H1 (cell line): ENCODE results near the gene LIPI. TPM values are rescaled to one million over a fixed set of nuclear protein-coding genes. Genes with fewer than 3 reads are reported as not detected.
"Not testable (repeated sequence)": the region's sequence is repeated elsewhere in the genome, so short reads cannot be mapped to it uniquely, and the experiment has no call there.

ENCODE experiments used
- CTCF ChIA-PET: fragments of 300-600 bp; sonication (Branson Sonifier 250); formaldehyde crosslinking; loops from one replicate; lab custom pipeline; 2021; ENCODE audit not compliant: partially characterized antibody; lab: Charles Lee
- POLR2A ChIA-PET: fragments of 300-600 bp; sonication (Branson Sonifier 250); formaldehyde crosslinking; loops from one replicate; lab custom pipeline; 2021; ENCODE audit warnings: inconsistent platforms; ENCODE audit not compliant: partially characterized antibody; lab: Charles Lee
- DNase-seq, 2 experiments: peaks; one replicate each; pipeline versions ENCODE4 v3.0.0 to v3.0.0-alpha.2; 2010 to 2022; ENCODE audit warnings: low spot score in 2 of 2, low read depth in 1 of 2, mixed read lengths in 1 of 2
- FAIRE-seq: peaks from 2 replicates; lab custom pipeline; 2011; peaks lifted over from hg19 to GRCh38; lab: Jason Lieb, UNC
- H2AFZ ChIP-seq: 2 replicates; pipeline ENCODE4 v1.8.1; 2012; ENCODE audit warnings: low read length, inconsistent platforms
- H2AK5ac ChIP-seq: 2 replicates; pipeline ENCODE4 v1.6.1; 2013; ENCODE audit warnings: low read depth, low read length
- H2BK120ac ChIP-seq: replicated peaks from 2 replicates; pipeline ENCODE3; 2013; ENCODE audit warnings: low read depth, low read length, inconsistent platforms
- H2BK12ac ChIP-seq: 2 replicates; pipeline ENCODE4 v1.6.1; 2013; ENCODE audit warnings: low read depth, low read length
- H2BK15ac ChIP-seq: 2 replicates; pipeline ENCODE4 v1.6.1; 2013; ENCODE audit warnings: low read length
- H2BK20ac ChIP-seq: 2 replicates; pipeline ENCODE4 v1.6.1; 2013; ENCODE audit warnings: low read length
- H2BK5ac ChIP-seq: 2 replicates; pipeline ENCODE4 v1.6.1; 2013; ENCODE audit warnings: low read depth, low read length
- H3K14ac ChIP-seq: 2 replicates; pipeline ENCODE4 v1.6.1; 2013; ENCODE audit warnings: inconsistent platforms; ENCODE audit not compliant: insufficient read length
- H3K18ac ChIP-seq: 2 replicates; pipeline ENCODE4 v1.6.1; 2013; ENCODE audit warnings: low read length; ENCODE audit errors: extremely low read depth
- H3K23ac ChIP-seq: 2 replicates; pipeline ENCODE4 v1.6.1; 2013; ENCODE audit warnings: inconsistent platforms; ENCODE audit not compliant: insufficient read length
- H3K23me2 ChIP-seq: 2 replicates; pipeline ENCODE4 v1.6.1; 2013; ENCODE audit warnings: low read depth, low read length
- H3K27ac ChIP-seq: 2 replicates; pipeline ENCODE4 v1.6.1; 2011; ENCODE audit warnings: low read depth, low read length, inconsistent platforms
- H3K27me3 ChIP-seq, 4 experiments: replicated peaks in 1 of 4; 1 replicate in 1 of 4; 2 replicates in 3 of 4; pipeline versions ENCODE4 v1.6.1 to v1.8.1; 2011 to 2013; ENCODE audit warnings: low read length in 3 of 4, mild to moderate bottlenecking in 3 of 4, inconsistent platforms in 2 of 4, mixed read lengths in 2 of 4, moderate library complexity in 1 of 4; ENCODE audit not compliant: control insufficient read depth in 3 of 4, insufficient read depth in 3 of 4; ENCODE audit errors: extremely low read depth in 1 of 4
- H3K36me3 ChIP-seq, 4 experiments: 2 replicates each; pipeline versions ENCODE4 v1.6.1 to v1.8.1; 2011 to 2013; ENCODE audit warnings: mild to moderate bottlenecking in 4 of 4, low read length in 3 of 4, moderate library complexity in 2 of 4, control low read depth in 1 of 4, inconsistent platforms in 1 of 4; ENCODE audit not compliant: insufficient read depth in 4 of 4, control insufficient read depth in 2 of 4
- H3K4ac ChIP-seq: replicated peaks from 2 replicates; pipeline ENCODE3; 2013; ENCODE audit warnings: low read length, low read depth, mixed read lengths, inconsistent platforms; ENCODE audit not compliant: insufficient read length
- H3K4me1 ChIP-seq, 4 experiments: replicated peaks in 1 of 4; 1 replicate in 1 of 4; 2 replicates in 3 of 4; pipeline versions ENCODE4 v1.6.1 to v1.8.1; 2011 to 2013; ENCODE audit warnings: low read length in 3 of 4, inconsistent platforms in 2 of 4, mixed read lengths in 1 of 4; ENCODE audit not compliant: insufficient read depth in 4 of 4, control insufficient read depth in 3 of 4
- H3K4me2 ChIP-seq, 2 experiments: 2 replicates each; pipeline versions ENCODE4 v1.6.1 to v1.8.1; 2011 to 2013; ENCODE audit warnings: low read depth in 2 of 2, low read length in 2 of 2, control low read depth in 1 of 2, inconsistent platforms in 1 of 2, mild to moderate bottlenecking in 1 of 2; ENCODE audit not compliant: insufficient read depth in 1 of 2
- H3K4me3 ChIP-seq, 4 experiments: fragments of 200-600, 300-600 bp in 1 of 4; sonication (generic), shearing (Covaris generic), sonication (Bioruptor Twin) in 1 of 4; 2 replicates each; pipeline versions ENCODE4 v1.5.1 to v1.8.1; 2011 to 2016; ENCODE audit warnings: low read length in 4 of 4, low read depth in 3 of 4, control low read depth in 2 of 4, inconsistent platforms in 2 of 4, mild to moderate bottlenecking in 2 of 4, mixed read lengths in 1 of 4, moderate library complexity in 1 of 4; ENCODE audit not compliant: insufficient read depth in 2 of 4; ENCODE audit errors: extremely low read depth in 1 of 4
- H3K56ac ChIP-seq: replicated peaks from 2 replicates; pipeline ENCODE3; 2013; ENCODE audit warnings: low read depth, mild to moderate bottlenecking, mixed read lengths, low read length, inconsistent platforms; ENCODE audit not compliant: insufficient read length
- H3K79me1 ChIP-seq: 2 replicates; pipeline ENCODE4 v1.6.1; 2013; ENCODE audit warnings: low read depth, low read length, control low read depth
- H3K79me2 ChIP-seq, 2 experiments: 2 replicates each; pipeline versions ENCODE4 v1.6.1 to v1.8.1; 2012 to 2013; ENCODE audit warnings: low read length in 2 of 2, mild to moderate bottlenecking in 2 of 2, inconsistent platforms in 1 of 2; ENCODE audit not compliant: insufficient read depth in 2 of 2, control insufficient read depth in 1 of 2
- H3K9ac ChIP-seq, 4 experiments: replicated peaks in 1 of 4; 1 replicate in 1 of 4; 2 replicates in 3 of 4; pipeline versions ENCODE4 v1.6.1 to v1.8.1; 2011 to 2013; ENCODE audit warnings: low read depth in 3 of 4, low read length in 3 of 4, control low read depth in 2 of 4, mild to moderate bottlenecking in 2 of 4, moderate library complexity in 2 of 4, inconsistent platforms in 1 of 4; ENCODE audit errors: extremely low read depth in 1 of 4
- H3K9me3 ChIP-seq, 2 experiments: 2 replicates each; pipeline versions ENCODE4 v1.6.1 to v1.8.1; 2012 to 2013; ENCODE audit warnings: mild to moderate bottlenecking in 2 of 2, moderate library complexity in 2 of 2, control low read depth in 1 of 2, inconsistent platforms in 1 of 2, low read depth in 1 of 2, low read length in 1 of 2, mixed read lengths in 1 of 2; ENCODE audit not compliant: insufficient read depth in 2 of 2
- H4K20me1 ChIP-seq, 2 experiments: replicated peaks in 1 of 2; 2 replicates each; pipeline versions ENCODE3 to v1.8.1; 2011 to 2013; ENCODE audit warnings: inconsistent platforms in 2 of 2, low read length in 2 of 2, mild to moderate bottlenecking in 1 of 2; ENCODE audit not compliant: insufficient read depth in 2 of 2, control insufficient read depth in 1 of 2
- H4K5ac ChIP-seq: 2 replicates; pipeline ENCODE4 v1.6.1; 2013; ENCODE audit warnings: low read length, low read depth, mixed read lengths, inconsistent platforms; ENCODE audit not compliant: insufficient read length
- H4K8ac ChIP-seq: 2 replicates; pipeline ENCODE4 v1.8.0; 2013; ENCODE audit warnings: mild to moderate bottlenecking, moderate library complexity, low read length, inconsistent platforms; ENCODE audit not compliant: insufficient read depth; ENCODE audit errors: extremely low read depth
- H4K91ac ChIP-seq: replicated peaks from 2 replicates; pipeline ENCODE3; 2013; ENCODE audit warnings: low read length, mixed read lengths, inconsistent platforms; ENCODE audit not compliant: insufficient read length
- BCL11A ChIP-seq, 2 experiments: IDR thresholded peaks; one replicate each; pipeline ENCODE4 v1.6.1; 2011; ENCODE audit warnings: low read depth in 2 of 2, low read length in 2 of 2, mild to moderate bottlenecking in 2 of 2
- FOSL1 ChIP-seq: IDR thresholded peaks from 2 replicates; pipeline ENCODE4 v1.6.1; 2011; ENCODE audit warnings: mild to moderate bottlenecking, low read depth, low read length, moderate library complexity; ENCODE audit not compliant: insufficient read depth
- GABPA ChIP-seq: IDR thresholded peaks from 2 replicates; pipeline ENCODE4 v1.6.1; 2011; ENCODE audit warnings: mild to moderate bottlenecking, low read length, moderate library complexity, borderline replicate concordance; ENCODE audit not compliant: insufficient read depth
- JUND ChIP-seq: IDR thresholded peaks from 2 replicates; pipeline ENCODE4 v1.6.1; 2011; ENCODE audit warnings: mild to moderate bottlenecking, improper control_type of control experiment, low read length
- SIN3A ChIP-seq, 2 experiments: IDR thresholded peaks in 1 of 2; conservative IDR thresholded peaks in 1 of 2; 2 replicates each; pipeline ENCODE4 v1.6.1; 2011 to 2012; ENCODE audit warnings: low read length in 2 of 2, improper control_type of control experiment in 1 of 2, low read depth in 1 of 2, mild to moderate bottlenecking in 1 of 2
- SP2 ChIP-seq: IDR thresholded peaks from 2 replicates; pipeline ENCODE4 v1.6.1; 2012; ENCODE audit warnings: mild to moderate bottlenecking, low read length, inconsistent platforms
- ZNF274 ChIP-seq: IDR thresholded peaks from 2 replicates; pipeline ENCODE4 v1.7.0; 2012; ENCODE audit warnings: low read length, borderline replicate concordance; ENCODE audit errors: extremely low read depth
- WGBS, 2 experiments: shearing (Covaris generic) in 1 of 2; methylation state at CpG; one replicate each; pipeline versions ENCODE4 v1.1.6 to v1.1.7; 2013 to 2015; ENCODE audit warnings: low lambda C conversion rate in 2 of 2, mixed read lengths in 2 of 2, inconsistent platforms in 1 of 2, low coverage in 1 of 2, missing lambda C conversion rate in 1 of 2; ENCODE audit not compliant: insufficient replicate concordance in 2 of 2, insufficient coverage in 1 of 2, insufficient read length in 1 of 2; ENCODE audit errors: extremely low coverage in 1 of 2, missing lambda C conversion rate in 1 of 2; 5-methylcytosine and 5-hydroxymethylcytosine counted together
- polyA plus RNA-seq, 7 experiments: library from polyadenylated mRNA; depleted of rRNA in 3 of 7; stranded (reverse) in 5 of 7; unstranded in 2 of 7; fragments of >200 nt in 5 of 7; fragments of 200-250 nt in 2 of 7; gene quantifications; 1 replicate in 5 of 7; 2 replicates in 1 of 7; 4 replicates in 1 of 7; pipeline versions ENCODE4 v1.2.1 to v1.2.3, GENCODE V29; 2011 to 2013; ENCODE audit warnings: missing spikeins in 2 of 7, mixed read lengths in 2 of 7
- total RNA-seq: library from RNA; stranded (reverse); fragmentation: NEBNext Ultra II Directional; extraction: Animal tissue kit (Norgen Biotek cat#: 25700); gene quantifications from 2 replicates; pipeline ENCODE4 v1.2.1, GENCODE V29; 2021
- TF ChIP-seq, protein P1 (sequence below): IDR thresholded peaks from 2 replicates; pipeline ENCODE4 v1.6.1; 2012; ENCODE audit warnings: inconsistent platforms

LIPI gene
- total and polyA plus RNA-seq, 2 of the 8 experiments (the other 6 are each of a cell fraction or from before 2014, with no cell fraction given), result not detected

DNA sequence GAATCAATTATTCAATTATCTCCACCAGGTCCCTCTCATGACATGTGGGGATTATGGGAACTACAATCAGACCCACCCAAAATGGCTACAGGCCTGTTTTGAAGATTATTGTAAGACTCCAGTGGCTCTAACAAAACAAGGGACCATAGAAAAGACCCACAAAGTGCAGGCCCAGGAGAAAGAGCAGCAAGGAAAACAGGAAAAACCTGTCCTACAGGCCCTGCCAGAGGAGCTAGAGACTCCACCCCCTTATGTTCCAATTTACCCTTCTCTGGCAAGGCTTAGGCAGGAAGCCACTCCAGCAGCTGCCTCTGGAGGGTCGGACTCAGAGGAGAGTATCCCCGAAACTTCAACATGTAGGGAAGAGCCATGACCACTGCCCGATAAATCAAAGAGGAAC, 96.5 kb downstream of the LIPI start (continued):
- TF ChIP-seq FOSL1, result no peak
- TF ChIP-seq JUND, result no peak
- no peak for TF ChIP-seq ZNF274
- no peak for TF ChIP-seq SIN3A (conservative IDR thresholded peaks at IDR 0.05 in 1 of 2, IDR thresholded peaks at IDR 0.05 in 1 of 2; ENCODE audit: low read depth in 1 of 2, low read length in 2 of 2)
- TF ChIP-seq BCL11A (IDR thresholded peaks at IDR 0.05; ENCODE audit: low read depth in 2 of 2, low read length in 2 of 2), result no peak
- TF ChIP-seq GABPA, result no peak
- TF ChIP-seq SP2, result no peak
- TF ChIP-seq, protein P1, sequence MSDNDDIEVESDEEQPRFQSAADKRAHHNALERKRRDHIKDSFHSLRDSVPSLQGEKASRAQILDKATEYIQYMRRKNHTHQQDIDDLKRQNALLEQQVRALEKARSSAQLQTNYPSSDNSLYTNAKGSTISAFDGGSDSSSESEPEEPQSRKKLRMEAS, result no peak

DNA sequence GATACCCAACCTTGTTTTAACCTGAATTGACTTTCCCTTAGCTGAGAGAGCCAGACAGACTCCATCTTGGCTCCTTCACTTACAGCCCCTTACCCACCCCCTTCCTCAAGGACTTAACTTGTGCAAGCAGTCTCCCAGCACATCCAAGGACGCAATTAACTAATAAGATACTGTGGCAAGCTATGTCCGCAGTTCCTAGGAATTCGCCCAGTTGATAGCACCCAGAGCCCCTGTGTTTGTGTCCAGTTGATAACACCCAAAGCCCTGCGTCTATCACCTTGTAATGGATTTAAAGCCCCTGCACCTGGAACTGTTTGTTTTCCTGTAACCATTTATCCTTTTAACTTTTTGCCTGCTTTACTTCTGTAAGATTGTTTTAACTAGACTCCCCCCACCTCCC, 106.2 kb downstream of the LIPI start:
- H2AK5ac ChIP-seq, H2BK5ac ChIP-seq, H3K79me1 ChIP-seq, H3K4me3 ChIP-seq, H3K4me2 ChIP-seq, H4K91ac ChIP-seq, DNase-seq, POLR2A ChIA-PET, H3K9me3 ChIP-seq, H2AFZ ChIP-seq, H3K23ac ChIP-seq, H4K8ac ChIP-seq, H3K36me3 ChIP-seq, H3K27ac ChIP-seq, H2BK15ac ChIP-seq, H3K27me3 ChIP-seq, H2BK20ac ChIP-seq, H3K4me1 ChIP-seq, H2BK12ac ChIP-seq, H2BK120ac ChIP-seq, H4K5ac ChIP-seq, H3K56ac ChIP-seq, H4K20me1 ChIP-seq, H3K79me2 ChIP-seq, FAIRE-seq, H3K23me2 ChIP-seq, H3K18ac ChIP-seq, H3K14ac ChIP-seq, H3K4ac ChIP-seq, H3K9ac ChIP-seq: not testable (repeated sequence)
- CTCF ChIA-PET, result interaction anchor here (1.6 to 3.2 kb wide), 2 partner anchors 9 to 15 kb away, joined by 3 to 17 read pairs; no protein-coding TSS in a partner anchor
- 63% methylated on average over 4 of the region's 4 CpGs; no CpG with 5 or more reads in 1 of the 2 experiments for WGBS, 2 experiments
